Esophagus (tissue), 2 donors: Measurements from ENCODE around the gene SPOUT1. TPM values are rescaled to one million over a fixed set of nuclear protein-coding genes. Genes with fewer than 3 reads are reported as not detected.

Experiments
- H3K27ac ChIP-seq, 2 donors: one replicate each; pipeline ENCODE4 v1.5.1; 2013; ENCODE audit warnings: low read depth in 2 of 2, mild to moderate bottlenecking in 2 of 2, inconsistent platforms in 1 of 2, low read length in 1 of 2, moderate library complexity in 1 of 2
- H3K27me3 ChIP-seq, 2 donors: one replicate each; pipeline ENCODE4 v1.6.1; 2013; ENCODE audit warnings: low read length in 2 of 2, control low read depth in 1 of 2, mild to moderate bottlenecking in 1 of 2; ENCODE audit not compliant: insufficient read depth in 2 of 2, control insufficient read depth in 1 of 2
- H3K36me3 ChIP-seq, 2 donors: one replicate each; pipeline ENCODE4 v1.6.1; 2013; ENCODE audit warnings: low read length in 1 of 2; ENCODE audit not compliant: control insufficient read depth in 2 of 2, insufficient read depth in 2 of 2
- H3K4me1 ChIP-seq, 2 donors: one replicate each; pipeline ENCODE4 v1.6.1; 2013; ENCODE audit warnings: low read length in 1 of 2; ENCODE audit not compliant: control insufficient read depth in 2 of 2, insufficient read depth in 2 of 2
- H3K4me3 ChIP-seq, 2 donors: one replicate each; pipeline ENCODE4 v1.5.1; 2013; ENCODE audit warnings: low read length in 2 of 2, mild to moderate bottlenecking in 2 of 2, low read depth in 1 of 2, moderate library complexity in 1 of 2
- H3K9me3 ChIP-seq, 2 donors: one replicate each; pipeline ENCODE4 v1.6.1; 2013; ENCODE audit warnings: mild to moderate bottlenecking in 2 of 2, low read depth in 1 of 2, low read length in 1 of 2, moderate library complexity in 1 of 2; ENCODE audit not compliant: control insufficient read depth in 2 of 2, insufficient read depth in 1 of 2
- WGBS, 2 donors: extraction: QIAGEN DNeasy Blood & Tissue Kit; methylation state at CpG; one replicate each; pipeline ENCODE4 v1.1.7; 2013; 5-methylcytosine and 5-hydroxymethylcytosine counted together
- polyA plus RNA-seq, 2 donors: library from polyadenylated mRNA; stranded (reverse); fragments of 200-250 nt; gene quantifications; one replicate each; pipeline ENCODE4 v1.2.3, GENCODE V29; 2013
- donor health status: healthy with polysubstance abuse.
- donor health status: Bipolar disorder and iron deficiency.

The SPOUT1 gene
- polyA plus RNA-seq, 2 donors, result 23.6 to 26.6 TPM

DNA sequence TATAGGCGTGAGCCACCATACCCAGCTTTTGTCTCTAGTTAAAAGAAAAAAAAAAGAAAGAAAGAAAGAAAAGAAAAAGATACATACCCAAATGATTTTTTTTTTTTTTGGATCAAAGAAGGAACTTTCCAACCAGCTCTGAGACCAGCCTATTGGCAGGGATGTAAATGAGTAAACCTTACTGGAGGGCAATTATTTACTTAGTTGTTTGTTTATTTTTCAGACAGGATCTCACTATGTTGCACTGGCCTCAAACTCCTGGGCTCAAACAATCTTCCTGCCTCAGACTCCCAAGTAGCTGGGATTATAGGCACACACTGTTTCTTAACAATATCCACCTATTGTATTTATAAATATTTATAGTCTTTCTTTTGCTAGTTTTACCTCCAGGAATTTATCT lies 10.9 kb upstream of the SPOUT1 start:
- peaks cover 3 to 16% of the 10 kb centered on the region in 2 donors for H3K36me3 ChIP-seq

DNA sequence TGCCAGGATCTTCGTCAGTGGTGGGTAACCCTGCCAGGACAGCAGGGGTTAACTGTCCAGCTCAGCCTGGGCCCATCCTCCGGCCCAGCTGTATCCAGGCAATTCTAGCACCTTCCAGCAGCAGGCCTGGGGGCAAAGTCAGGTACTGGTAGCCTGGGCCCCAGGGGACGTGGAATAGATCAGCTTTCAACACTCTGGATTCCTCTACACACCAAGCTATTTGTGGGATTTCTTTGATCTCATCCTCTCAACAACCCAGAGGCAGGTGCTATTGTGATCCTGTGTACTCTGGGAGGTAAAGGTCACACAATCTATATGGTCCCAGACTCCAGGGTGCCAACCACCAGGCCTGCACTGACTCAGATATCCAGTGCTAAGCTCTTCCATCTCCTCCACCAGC lies 8.7 kb upstream of the SPOUT1 start:
- 83 to 84% methylated on average over 3 of the region's 3 CpGs for WGBS, 2 donors
- Histone ChIP-seq H3K4me1 (no peaks in the 10 kb centered on the region), H3K27ac (no peak overlapping the region), H3K27me3 (no peaks in the 10 kb centered on the region), H3K36me3 (peaks cover 3 to 22% of the 10 kb centered on the region in 2 donors), H3K9me3 (no peaks in the 10 kb centered on the region), H3K4me3 (no peak overlapping the region)

More for the DNA sequence above, 10.9 kb upstream of the SPOUT1 start:
- no peaks in the 10 kb centered on the region for H3K9me3 ChIP-seq
- H3K4me3 ChIP-seq, result no peak overlapping the region
- WGBS, 2 donors, result 100% methylated on average over 1 of the region's 1 CpG
- peaks cover 0 to 3% of the 10 kb centered on the region in 2 donors for H3K4me1 ChIP-seq
- H3K27ac ChIP-seq, result no peak overlapping the region
- H3K27me3 ChIP-seq, result no peaks in the 10 kb centered on the region

GRCh38 chr9:128836509-128837145 lies 7.0 kb upstream of the SPOUT1 start:
- Histone ChIP-seq H3K36me3 (peaks cover 3 to 19% of the 10 kb centered on the region in 2 donors), H3K27me3 (no peaks in the 10 kb centered on the region), H3K9me3 (no peaks in the 10 kb centered on the region), H3K27ac (no peak overlapping the region), H3K4me1 (no peaks in the 10 kb centered on the region), H3K4me3 (no peak overlapping the region)
- WGBS, 2 donors, result 93% methylated on average over 14 of the region's 14 CpGs

GRCh38 chr9:128835246-128836210 lies 5.9 kb upstream of the SPOUT1 start:
- Histone ChIP-seq H3K4me1 (no peaks in the 10 kb centered on the region), H3K4me3 (no peak overlapping the region), H3K27me3 (no peaks in the 10 kb centered on the region), H3K36me3 (peaks cover 3 to 19% of the 10 kb centered on the region in 2 donors), H3K9me3 (no peaks in the 10 kb centered on the region), H3K27ac (no peak overlapping the region)
- WGBS, 2 donors, result 94% methylated on average over 26 to 28 of the region's 28 CpGs

DNA sequence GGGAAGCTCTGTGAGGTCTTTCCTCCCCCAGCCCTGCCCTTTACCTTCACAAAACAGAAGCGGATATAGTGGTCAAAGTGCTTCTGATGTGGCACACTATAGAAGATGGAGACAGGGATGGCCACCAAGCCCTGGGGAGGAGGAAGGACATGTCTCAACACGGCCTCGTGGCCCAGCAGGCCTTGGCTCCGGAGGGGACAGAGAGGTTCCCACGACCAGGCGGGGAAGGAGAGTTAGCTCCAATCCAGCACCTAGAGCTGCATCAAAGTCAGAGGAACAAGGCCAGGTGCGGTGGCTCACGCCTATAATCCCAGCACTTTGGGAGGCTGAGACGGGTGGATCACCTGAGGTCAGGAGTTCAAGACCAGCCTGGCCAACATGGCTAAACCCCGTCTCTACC lies 4.1 kb upstream of the SPOUT1 start:
- Histone ChIP-seq H3K4me3 (no peak overlapping the region), H3K27me3 (no peaks in the 10 kb centered on the region), H3K9me3 (no peaks in the 10 kb centered on the region), H3K36me3 (peaks cover 3 to 19% of the 10 kb centered on the region in 2 donors), H3K4me1 (peaks cover 2 to 4% of the 10 kb centered on the region in 2 donors), H3K27ac (no peak overlapping the region)
- WGBS, 2 donors, result 91% methylated on average over 10 of the region's 10 CpGs

DNA sequence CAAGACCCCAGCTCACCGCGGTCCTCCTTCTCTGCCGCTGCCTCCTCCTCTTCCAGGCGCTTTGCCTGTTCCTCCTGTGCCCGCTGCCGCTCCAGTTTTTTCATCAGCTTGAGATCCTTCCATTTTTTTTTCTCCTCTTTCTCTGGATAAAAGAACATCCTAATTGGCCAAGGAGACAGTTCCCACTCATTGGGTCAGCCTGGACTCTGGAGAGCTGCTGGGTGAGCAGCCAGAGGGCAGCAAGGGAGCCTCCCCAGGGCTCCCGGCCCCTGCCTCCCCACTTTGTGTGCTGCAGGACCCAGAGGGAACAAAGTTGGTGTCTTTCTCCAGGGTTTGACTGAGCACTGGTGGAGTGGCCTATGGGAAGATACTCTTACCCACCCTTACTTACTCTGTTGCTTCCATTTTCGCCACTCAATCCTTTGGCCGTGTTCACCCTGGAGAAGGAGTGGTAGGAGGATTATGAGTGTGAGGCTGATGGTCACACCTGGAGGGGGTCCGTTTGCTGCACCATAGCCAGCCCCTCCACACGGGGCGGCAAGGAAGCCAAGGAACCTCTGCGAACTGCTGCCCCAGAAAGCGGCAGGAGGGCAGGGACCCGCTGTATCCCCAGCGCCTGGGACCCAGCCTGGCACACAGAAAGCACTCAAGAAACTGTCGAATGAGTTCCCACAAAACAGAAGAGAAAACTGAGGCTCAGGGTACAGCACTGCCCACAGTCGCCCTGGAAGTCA lies 708 bp downstream of the SPOUT1 start:
- Histone ChIP-seq H3K36me3 (peaks cover 8 to 25% of the 10 kb centered on the region in 2 donors), H3K9me3 (no peaks in the 10 kb centered on the region), H3K27ac (peak overlapping the region; percentile 68 to 80), H3K4me1 (peaks cover 2 to 4% of the 10 kb centered on the region in 2 donors), H3K27me3 (no peaks in the 10 kb centered on the region), H3K4me3 (peak overlapping the region; percentile 72 to 95)
- WGBS, 2 donors, result 31 to 33% methylated on average over 18 of the region's 18 CpGs

- Histone ChIP-seq H3K9me3 (no peaks in the 10 kb centered on the region), H3K36me3 (peaks cover 8 to 31% of the 10 kb centered on the region in 2 donors), H3K4me1 (peaks cover 2 to 4% of the 10 kb centered on the region in 2 donors), H3K27me3 (no peaks in the 10 kb centered on the region), H3K27ac (no peak overlapping the region), H3K4me3 (no peak overlapping the region)
- WGBS, 2 donors, result 90 to 91% methylated on average over 8 of the region's 8 CpGs
Measured at GRCh38 chr9:128828267-128828666, 1.3 kb downstream of the SPOUT1 start.

DNA sequence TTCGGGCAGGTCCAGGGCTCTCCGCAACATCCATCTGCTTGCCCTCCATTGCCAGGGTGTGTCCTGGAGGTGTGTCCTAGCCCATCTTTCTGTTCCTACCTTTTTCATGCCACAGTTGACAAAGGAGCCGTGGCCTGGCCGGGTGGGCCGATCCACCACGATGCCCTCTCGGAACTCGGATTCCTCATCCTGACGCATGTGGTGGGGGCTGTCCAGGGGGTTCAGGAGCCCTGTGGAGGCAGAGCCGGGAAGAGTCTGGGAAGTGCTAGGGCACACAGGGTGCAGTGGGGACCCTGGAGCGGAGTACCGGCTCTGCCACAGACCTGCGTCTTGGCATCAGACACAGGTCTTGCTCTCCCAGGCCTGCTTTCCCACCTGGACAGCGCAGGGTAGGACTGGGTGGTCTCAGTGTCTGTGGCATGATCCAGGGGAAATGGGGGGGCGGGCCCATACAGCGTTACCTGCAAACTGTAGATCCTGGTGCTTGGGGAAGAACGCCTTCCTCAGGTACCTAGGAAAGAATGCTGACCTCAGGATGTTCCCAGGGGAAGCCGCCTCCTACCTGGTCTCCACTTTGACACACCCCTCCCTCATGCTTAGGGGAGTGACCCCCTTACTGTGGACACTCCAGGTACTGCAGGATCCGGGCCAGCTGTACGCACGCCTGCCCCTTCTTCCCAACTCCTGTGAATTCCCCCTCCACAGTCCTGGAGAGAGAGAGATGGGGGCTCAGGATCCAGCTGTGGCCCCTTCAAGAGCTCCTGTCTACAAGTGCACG lies 3.5 kb downstream of the SPOUT1 start:
- H3K4me3 ChIP-seq, result no peak overlapping the region
- peaks cover 2 to 4% of the 10 kb centered on the region in 2 donors for H3K4me1 ChIP-seq
- peaks cover 21 to 52% of the 10 kb centered on the region in 2 donors for H3K36me3 ChIP-seq
- no peaks in the 10 kb centered on the region for H3K9me3 ChIP-seq
- H3K27ac ChIP-seq, result no peak overlapping the region
- H3K27me3 ChIP-seq, result no peaks in the 10 kb centered on the region
- 93 to 94% methylated on average over 22 of the region's 22 CpGs for WGBS, 2 donors

GRCh38 chr9:128824911-128825310 lies 4.7 kb downstream of the SPOUT1 start:
- Histone ChIP-seq H3K36me3 (peaks cover 21 to 56% of the 10 kb centered on the region in 2 donors), H3K9me3 (no peaks in the 10 kb centered on the region), H3K4me3 (no peak overlapping the region), H3K27me3 (no peaks in the 10 kb centered on the region), H3K4me1 (peaks cover 2 to 8% of the 10 kb centered on the region in 2 donors), H3K27ac (no peak overlapping the region)
- whole genome bisulfite sequencing, 2 donors, result 80 to 83% methylated on average over 7 of the region's 7 CpGs
